Measurements from ENCODE around the gene P2RY6.

P2RY6 gene

GRCh38 chr11:73317803-73318202 lies 45.7 kb downstream of the P2RY6 start:
- Histone ChIP-seq H3K9ac (ENCODE audit: low read depth, low read length, poor library complexity, severe bottlenecking) (no peak overlapping the region), H3K9me3 (ENCODE audit: insufficient read depth, low read depth, low read length) (no peaks in the 10 kb centered on the region), H3F3A (ENCODE audit: low read depth) (0 out of 2 replicates have a peak, but pooled peaks cover 4% of the 10 kb centered on the region), H3K4me2 (ENCODE audit: low read depth, low read length, poor library complexity, severe bottlenecking) (peak overlapping the region; percentile 21), H3K4me3 (ENCODE audit: low read length, poor library complexity, severe bottlenecking) (no peak overlapping the region), H2AFZ (ENCODE audit: low read length) (no peak overlapping the region), H3K36me3 (ENCODE audit: insufficient read depth, low read length) (no peaks in the 10 kb centered on the region), H4K20me1 (ENCODE audit: insufficient read depth, low read length, poor library complexity, severe bottlenecking) (no peaks in the 10 kb centered on the region), H3K4me1 (ENCODE audit: insufficient read depth, low read length, poor library complexity, severe bottlenecking) (peaks cover 73% of the 10 kb centered on the region), H3K9me2 (replicated peaks; ENCODE audit: low read depth, low read length) (no peaks in the 10 kb centered on the region), H3K27me3 (ENCODE audit: insufficient read depth, low read length, poor library complexity, severe bottlenecking) (no peaks in the 10 kb centered on the region), H3K79me2 (ENCODE audit: insufficient read depth, low read length) (peaks cover 12% of the 10 kb centered on the region; the same call in 1 of the 2 replicates)
- TF ChIP-seq, protein P1, sequence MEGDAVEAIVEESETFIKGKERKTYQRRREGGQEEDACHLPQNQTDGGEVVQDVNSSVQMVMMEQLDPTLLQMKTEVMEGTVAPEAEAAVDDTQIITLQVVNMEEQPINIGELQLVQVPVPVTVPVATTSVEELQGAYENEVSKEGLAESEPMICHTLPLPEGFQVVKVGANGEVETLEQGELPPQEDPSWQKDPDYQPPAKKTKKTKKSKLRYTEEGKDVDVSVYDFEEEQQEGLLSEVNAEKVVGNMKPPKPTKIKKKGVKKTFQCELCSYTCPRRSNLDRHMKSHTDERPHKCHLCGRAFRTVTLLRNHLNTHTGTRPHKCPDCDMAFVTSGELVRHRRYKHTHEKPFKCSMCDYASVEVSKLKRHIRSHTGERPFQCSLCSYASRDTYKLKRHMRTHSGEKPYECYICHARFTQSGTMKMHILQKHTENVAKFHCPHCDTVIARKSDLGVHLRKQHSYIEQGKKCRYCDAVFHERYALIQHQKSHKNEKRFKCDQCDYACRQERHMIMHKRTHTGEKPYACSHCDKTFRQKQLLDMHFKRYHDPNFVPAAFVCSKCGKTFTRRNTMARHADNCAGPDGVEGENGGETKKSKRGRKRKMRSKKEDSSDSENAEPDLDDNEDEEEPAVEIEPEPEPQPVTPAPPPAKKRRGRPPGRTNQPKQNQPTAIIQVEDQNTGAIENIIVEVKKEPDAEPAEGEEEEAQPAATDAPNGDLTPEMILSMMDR (conservative IDR thresholded peaks at IDR 0.05; ENCODE audit: low read length) = no peak
- TF ChIP-seq EZH2phosphoT487 (IDR thresholded peaks at IDR 0.05; ENCODE audit: borderline replicate concordance) = no peak

DNA sequence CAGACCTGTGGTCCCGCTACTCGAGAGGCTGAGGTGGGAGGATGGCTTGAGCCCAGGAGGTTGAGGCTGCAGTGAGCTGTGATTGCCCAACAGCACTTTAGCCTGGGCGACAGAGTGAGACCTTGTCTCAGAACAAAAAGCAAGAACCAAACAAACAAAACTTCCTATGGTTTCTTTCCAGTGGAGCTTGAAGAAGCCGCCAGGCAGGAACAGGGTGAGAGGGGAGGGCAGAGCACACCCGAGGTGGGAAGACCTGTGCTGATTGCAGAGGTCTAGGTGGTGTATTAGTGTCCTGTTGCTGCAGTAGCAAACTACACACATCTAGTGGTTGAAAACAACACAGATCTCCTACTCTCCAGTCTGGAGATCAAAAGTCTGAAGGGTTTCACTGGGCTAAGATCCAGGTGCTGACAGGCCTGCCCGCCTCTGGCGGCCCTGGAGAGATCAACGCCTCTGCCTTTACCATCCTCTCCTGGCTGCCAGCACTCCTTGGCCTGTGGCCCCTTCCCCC lies 46.4 kb downstream of the P2RY6 start:
- H3F3A ChIP-seq (ENCODE audit: low read depth) = 0 out of 2 replicates have a peak, but pooled peaks cover 4% of the 10 kb centered on the region
- peaks cover 70% of the 10 kb centered on the region for H3K4me1 ChIP-seq (ENCODE audit: insufficient read depth, low read length, poor library complexity, severe bottlenecking)
- TF ChIP-seq, protein P1 (conservative IDR thresholded peaks at IDR 0.05; ENCODE audit: low read length) = no peak
- TF ChIP-seq EZH2phosphoT487 (IDR thresholded peaks at IDR 0.05; ENCODE audit: borderline replicate concordance) = no peak

GRCh38 chr11:73320763-73321603 lies 48.8 kb downstream of the P2RY6 start:
- Histone ChIP-seq H3K79me2 (ENCODE audit: insufficient read depth, low read length) (peaks cover 7% of the 10 kb centered on the region; the same call in 1 of the 2 replicates), H3K4me1 (ENCODE audit: insufficient read depth, low read length, poor library complexity, severe bottlenecking) (peaks cover 64% of the 10 kb centered on the region), H3K4me2 (ENCODE audit: low read depth, low read length, poor library complexity, severe bottlenecking) (peak overlapping the region; percentile 67), H3K9me3 (ENCODE audit: insufficient read depth, low read depth, low read length) (no peaks in the 10 kb centered on the region), H2AFZ (ENCODE audit: low read length) (no peak overlapping the region), H3K9ac (ENCODE audit: low read depth, low read length, poor library complexity, severe bottlenecking) (peak overlapping the region; percentile 48), H3K27me3 (ENCODE audit: insufficient read depth, low read length, poor library complexity, severe bottlenecking) (no peaks in the 10 kb centered on the region), H3K36me3 (ENCODE audit: insufficient read depth, low read length) (no peaks in the 10 kb centered on the region), H3K4me3 (ENCODE audit: low read length, poor library complexity, severe bottlenecking) (peak overlapping the region; percentile 16), H3K9me2 (replicated peaks; ENCODE audit: low read depth, low read length) (no peaks in the 10 kb centered on the region), H4K20me1 (ENCODE audit: insufficient read depth, low read length, poor library complexity, severe bottlenecking) (no peaks in the 10 kb centered on the region), H3F3A (ENCODE audit: low read depth) (no peaks in the 10 kb centered on the region)
- TF ChIP-seq EZH2phosphoT487 (IDR thresholded peaks at IDR 0.05; ENCODE audit: borderline replicate concordance) = no peak
- TF ChIP-seq, protein P1 (conservative IDR thresholded peaks at IDR 0.05; ENCODE audit: low read length) = no peak

More for the DNA sequence above, 46.4 kb downstream of the P2RY6 start:
- H3K79me2 ChIP-seq (ENCODE audit: insufficient read depth, low read length) = peaks cover 12% of the 10 kb centered on the region; the same call in 1 of the 2 replicates
- no peak overlapping the region for H3K9ac ChIP-seq (ENCODE audit: low read depth, low read length, poor library complexity, severe bottlenecking)
- H4K20me1 ChIP-seq (ENCODE audit: insufficient read depth, low read length, poor library complexity, severe bottlenecking) = no peaks in the 10 kb centered on the region
- H3K4me2 ChIP-seq (ENCODE audit: low read depth, low read length, poor library complexity, severe bottlenecking) = no peak overlapping the region
- H3K27me3 ChIP-seq (ENCODE audit: insufficient read depth, low read length, poor library complexity, severe bottlenecking) = no peaks in the 10 kb centered on the region
- H3K9me3 ChIP-seq (ENCODE audit: insufficient read depth, low read depth, low read length) = no peaks in the 10 kb centered on the region
- H3K9me2 ChIP-seq (replicated peaks; ENCODE audit: low read depth, low read length) = no peaks in the 10 kb centered on the region
- no peak overlapping the region for H2AFZ ChIP-seq (ENCODE audit: low read length)
- H3K4me3 ChIP-seq (ENCODE audit: low read length, poor library complexity, severe bottlenecking) = no peak overlapping the region
- no peaks in the 10 kb centered on the region for H3K36me3 ChIP-seq (ENCODE audit: insufficient read depth, low read length)
